HG03060 (cell line): ENCODE measurements around the gene CTNNA3.

ENCODE experiments used
- ATAC-seq: cut with Tn5 transposase; IDR thresholded peaks from one replicate; pipeline ENCODE4 v1.9.1; 2021; ENCODE audit warnings: low read depth, moderate number of reproducible peaks; ENCODE audit not compliant: unreplicated experiment

The CTNNA3 gene

GRCh38 chr10:66218981-66219587, 1476.9 kb downstream of the CTNNA3 start:
- ATAC-seq, result no peak

- ATAC-seq, result no peak
Observed at GRCh38 chr10:66218289-66218688, 1477.7 kb downstream of the CTNNA3 start.

- ATAC-seq, result no peak
Observed at GRCh38 chr10:66215920-66216319, 1480.1 kb downstream of the CTNNA3 start.

GRCh38 chr10:66214721-66215404, 1481.1 kb downstream of the CTNNA3 start:
- ATAC-seq, result no peak

- no peak for ATAC-seq
Observed at GRCh38 chr10:66209025-66209424, 1487.0 kb downstream of the CTNNA3 start.

- no peak for ATAC-seq
Observed at GRCh38 chr10:66204838-66205237, 1491.2 kb downstream of the CTNNA3 start.

GRCh38 chr10:66202101-66202500, 1493.9 kb downstream of the CTNNA3 start:
- no peak for ATAC-seq

- ATAC-seq, result no peak
Observed at GRCh38 chr10:66192162-66192831, 1503.7 kb downstream of the CTNNA3 start.

GRCh38 chr10:66190413-66190812, 1505.6 kb downstream of the CTNNA3 start:
- no peak for ATAC-seq

GRCh38 chr10:66189271-66189670, 1506.7 kb downstream of the CTNNA3 start:
- no peak for ATAC-seq

- ATAC-seq, result no peak
Observed at GRCh38 chr10:66187053-66187733, 1508.8 kb downstream of the CTNNA3 start.

GRCh38 chr10:66183028-66183427, 1513.0 kb downstream of the CTNNA3 start:
- ATAC-seq, result no peak

GRCh38 chr10:66180581-66181318, 1515.2 kb downstream of the CTNNA3 start:
- ATAC-seq, result peak; percentile 77

GRCh38 chr10:66180021-66180420, 1516.0 kb downstream of the CTNNA3 start:
- ATAC-seq, result no peak

GRCh38 chr10:66176772-66177171, 1519.2 kb downstream of the CTNNA3 start:
- no peak for ATAC-seq

GRCh38 chr10:66167816-66168215, 1528.2 kb downstream of the CTNNA3 start:
- no peak for ATAC-seq

- ATAC-seq, result no peak
Observed at GRCh38 chr10:66162560-66163143, 1533.3 kb downstream of the CTNNA3 start.

- no peak for ATAC-seq
Observed at GRCh38 chr10:66151346-66151745, 1544.6 kb downstream of the CTNNA3 start.

- ATAC-seq, result no peak
Observed at GRCh38 chr10:66148312-66148711, 1547.7 kb downstream of the CTNNA3 start.

GRCh38 chr10:66144016-66144415, 1552.0 kb downstream of the CTNNA3 start:
- ATAC-seq, result no peak
